ENCODE results near the gene LCN1.

LCN1 gene

DNA sequence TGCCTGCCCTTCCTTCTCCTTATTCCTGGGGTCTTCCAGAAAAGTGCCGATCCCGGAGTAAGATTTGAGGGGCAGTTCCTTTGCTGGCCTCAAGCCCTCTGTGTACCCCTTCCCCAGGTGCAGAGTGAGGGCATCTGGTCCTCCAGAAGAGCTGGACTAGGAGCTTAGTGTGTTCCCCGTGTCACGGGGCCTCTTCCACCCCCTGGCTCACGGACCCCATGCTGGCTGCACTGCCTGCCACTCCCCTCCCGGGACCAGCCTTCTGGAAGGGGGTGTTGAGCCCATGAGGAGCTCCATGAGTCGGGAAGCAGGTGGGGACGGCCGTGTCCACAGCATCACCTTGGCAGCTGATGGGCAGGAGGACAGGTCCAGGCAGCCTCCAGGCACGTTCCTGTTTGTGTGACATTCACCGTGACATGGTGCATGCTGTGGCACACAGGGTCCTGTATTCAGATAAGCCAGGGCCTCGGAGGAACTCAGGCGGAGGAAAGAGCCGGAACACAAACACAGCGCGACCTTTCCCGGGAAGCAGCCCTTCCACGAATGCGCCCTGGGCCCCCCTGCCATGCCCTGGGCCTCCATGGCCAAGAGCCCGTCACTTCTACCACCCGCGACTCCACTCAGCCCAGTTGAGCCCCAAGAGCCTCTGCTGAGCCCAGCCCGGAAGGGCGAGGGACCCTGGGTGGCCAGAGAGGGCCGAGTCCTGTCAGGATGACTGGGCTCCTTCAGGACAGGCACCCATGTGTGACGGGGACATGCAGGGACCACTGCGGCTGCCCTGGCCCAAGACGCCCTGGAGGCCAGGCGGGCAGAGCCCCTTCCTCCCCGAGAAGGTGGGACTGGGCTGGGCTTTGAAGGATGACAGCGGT is 5.9 kb upstream of the LCN1 start:
- no peak overlapping the region for H2AFZ ChIP-seq (ENCODE audit: low read length)
- no peak overlapping the region for H3K9ac ChIP-seq (ENCODE audit: low read depth, low read length, poor library complexity, severe bottlenecking)
- no peaks in the 10 kb centered on the region for H3K79me2 ChIP-seq (ENCODE audit: insufficient read depth, low read length)
- H4K20me1 ChIP-seq (ENCODE audit: insufficient read depth, low read length, poor library complexity, severe bottlenecking): no peaks in the 10 kb centered on the region
- no peaks in the 10 kb centered on the region for H3K4me1 ChIP-seq (ENCODE audit: insufficient read depth, low read length, poor library complexity, severe bottlenecking)
- no peaks in the 10 kb centered on the region for H3K36me3 ChIP-seq (ENCODE audit: insufficient read depth, low read length)
- no peak overlapping the region for H3K4me3 ChIP-seq (ENCODE audit: low read length, poor library complexity, severe bottlenecking)
- H3K9me3 ChIP-seq (ENCODE audit: insufficient read depth, low read depth, low read length): no peaks in the 10 kb centered on the region
- H3K27me3 ChIP-seq (ENCODE audit: insufficient read depth, low read length, poor library complexity, severe bottlenecking): no peaks in the 10 kb centered on the region
- no peaks in the 10 kb centered on the region for H3F3A ChIP-seq (ENCODE audit: low read depth)
- TF ChIP-seq EZH2phosphoT487 (IDR thresholded peaks at IDR 0.05; ENCODE audit: borderline replicate concordance): no peak
- TF ChIP-seq, protein P1, sequence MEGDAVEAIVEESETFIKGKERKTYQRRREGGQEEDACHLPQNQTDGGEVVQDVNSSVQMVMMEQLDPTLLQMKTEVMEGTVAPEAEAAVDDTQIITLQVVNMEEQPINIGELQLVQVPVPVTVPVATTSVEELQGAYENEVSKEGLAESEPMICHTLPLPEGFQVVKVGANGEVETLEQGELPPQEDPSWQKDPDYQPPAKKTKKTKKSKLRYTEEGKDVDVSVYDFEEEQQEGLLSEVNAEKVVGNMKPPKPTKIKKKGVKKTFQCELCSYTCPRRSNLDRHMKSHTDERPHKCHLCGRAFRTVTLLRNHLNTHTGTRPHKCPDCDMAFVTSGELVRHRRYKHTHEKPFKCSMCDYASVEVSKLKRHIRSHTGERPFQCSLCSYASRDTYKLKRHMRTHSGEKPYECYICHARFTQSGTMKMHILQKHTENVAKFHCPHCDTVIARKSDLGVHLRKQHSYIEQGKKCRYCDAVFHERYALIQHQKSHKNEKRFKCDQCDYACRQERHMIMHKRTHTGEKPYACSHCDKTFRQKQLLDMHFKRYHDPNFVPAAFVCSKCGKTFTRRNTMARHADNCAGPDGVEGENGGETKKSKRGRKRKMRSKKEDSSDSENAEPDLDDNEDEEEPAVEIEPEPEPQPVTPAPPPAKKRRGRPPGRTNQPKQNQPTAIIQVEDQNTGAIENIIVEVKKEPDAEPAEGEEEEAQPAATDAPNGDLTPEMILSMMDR (conservative IDR thresholded peaks at IDR 0.05; ENCODE audit: low read length): no peak
- H3K4me2 ChIP-seq (ENCODE audit: low read depth, low read length, poor library complexity, severe bottlenecking): no peak overlapping the region
- H3K9me2 ChIP-seq (replicated peaks; ENCODE audit: low read depth, low read length): no peaks in the 10 kb centered on the region

GRCh38 chr9:135516132-135516860 is 4.9 kb upstream of the LCN1 start:
- Histone ChIP-seq H3F3A (ENCODE audit: low read depth) (no peaks in the 10 kb centered on the region), H3K27me3 (ENCODE audit: insufficient read depth, low read length, poor library complexity, severe bottlenecking) (no peaks in the 10 kb centered on the region), H2AFZ (ENCODE audit: low read length) (peak overlapping the region; percentile 19; the same call in 1 of the 2 replicates), H3K9me2 (replicated peaks; ENCODE audit: low read depth, low read length) (no peaks in the 10 kb centered on the region), H3K4me1 (ENCODE audit: insufficient read depth, low read length, poor library complexity, severe bottlenecking) (no peaks in the 10 kb centered on the region), H3K79me2 (ENCODE audit: insufficient read depth, low read length) (no peaks in the 10 kb centered on the region), H3K4me2 (ENCODE audit: low read depth, low read length, poor library complexity, severe bottlenecking) (no peak overlapping the region), H3K9ac (ENCODE audit: low read depth, low read length, poor library complexity, severe bottlenecking) (no peak overlapping the region), H4K20me1 (ENCODE audit: insufficient read depth, low read length, poor library complexity, severe bottlenecking) (no peaks in the 10 kb centered on the region), H3K4me3 (ENCODE audit: low read length, poor library complexity, severe bottlenecking) (no peak overlapping the region), H3K36me3 (ENCODE audit: insufficient read depth, low read length) (no peaks in the 10 kb centered on the region), H3K9me3 (ENCODE audit: insufficient read depth, low read depth, low read length) (no peaks in the 10 kb centered on the region)
- no peak for TF ChIP-seq EZH2phosphoT487 (IDR thresholded peaks at IDR 0.05; ENCODE audit: borderline replicate concordance)
- TF ChIP-seq, protein P1 (conservative IDR thresholded peaks at IDR 0.05; ENCODE audit: low read length): no peak

- Histone ChIP-seq H3K9me2 (replicated peaks; ENCODE audit: low read depth, low read length) (no peaks in the 10 kb centered on the region), H3K36me3 (ENCODE audit: insufficient read depth, low read length) (no peaks in the 10 kb centered on the region), H4K20me1 (ENCODE audit: insufficient read depth, low read length, poor library complexity, severe bottlenecking) (no peaks in the 10 kb centered on the region), H3K4me1 (ENCODE audit: insufficient read depth, low read length, poor library complexity, severe bottlenecking) (no peaks in the 10 kb centered on the region), H3K9ac (ENCODE audit: low read depth, low read length, poor library complexity, severe bottlenecking) (no peak overlapping the region), H3K9me3 (ENCODE audit: insufficient read depth, low read depth, low read length) (no peaks in the 10 kb centered on the region), H3F3A (ENCODE audit: low read depth) (no peaks in the 10 kb centered on the region), H3K4me2 (ENCODE audit: low read depth, low read length, poor library complexity, severe bottlenecking) (no peak overlapping the region), H2AFZ (ENCODE audit: low read length) (no peak overlapping the region), H3K4me3 (ENCODE audit: low read length, poor library complexity, severe bottlenecking) (no peak overlapping the region), H3K27me3 (ENCODE audit: insufficient read depth, low read length, poor library complexity, severe bottlenecking) (no peaks in the 10 kb centered on the region), H3K79me2 (ENCODE audit: insufficient read depth, low read length) (no peaks in the 10 kb centered on the region)
- no peak for TF ChIP-seq EZH2phosphoT487 (IDR thresholded peaks at IDR 0.05; ENCODE audit: borderline replicate concordance)
- TF ChIP-seq, protein P1 (conservative IDR thresholded peaks at IDR 0.05; ENCODE audit: low read length): no peak
These were observed 3.8 kb upstream of the LCN1 start for GRCh38 chr9:135517407-135517822.
